Keratinocyte (primary cell): ENCODE measurements around the gene CNTNAP2. TPM values are rescaled to one million over a fixed set of nuclear protein-coding genes. Genes with fewer than 3 reads are reported as not detected.

Source experiments
- DNase-seq: peaks from one replicate; pipeline ENCODE4 v3.0.0-alpha.2; 2011; ENCODE audit warnings: low read depth, missing footprints, low spot score
- FAIRE-seq: peaks from 2 replicates; lab custom pipeline; 2011; peaks lifted over from hg19 to GRCh38; lab: Jason Lieb, UNC
- H2AFZ ChIP-seq: 2 replicates; pipeline ENCODE4 v1.6.0; 2012; ENCODE audit warnings: low read length, control low read depth, inconsistent platforms; ENCODE audit not compliant: control insufficient read depth
- H3K27ac ChIP-seq: 2 replicates; pipeline ENCODE4 v1.5.1; 2011; ENCODE audit warnings: low read length; ENCODE audit not compliant: control insufficient read depth, insufficient read depth
- H3K27me3 ChIP-seq: 3 replicates; pipeline ENCODE4 v1.6.0; 2011; ENCODE audit warnings: low read length; ENCODE audit not compliant: control insufficient read depth, insufficient read depth; ENCODE audit errors: extremely low read depth
- H3K36me3 ChIP-seq, 2 experiments: 2 replicates in 1 of 2; 3 replicates in 1 of 2; pipeline ENCODE4 v1.5.1; 2011; ENCODE audit warnings: low read length in 2 of 2, mild to moderate bottlenecking in 1 of 2; ENCODE audit not compliant: control insufficient read depth in 2 of 2, insufficient read depth in 2 of 2; ENCODE audit errors: extremely low read depth in 1 of 2
- H3K4me1 ChIP-seq: 3 replicates; pipeline ENCODE4 v1.5.1; 2011; ENCODE audit warnings: low read length; ENCODE audit not compliant: control insufficient read depth, insufficient read depth; ENCODE audit errors: extremely low read depth
- H3K4me2 ChIP-seq: 3 replicates; pipeline ENCODE4 v1.6.0; 2011; ENCODE audit warnings: low read depth, low read length; ENCODE audit not compliant: control insufficient read depth, insufficient read depth; ENCODE audit errors: extremely low read depth
- H3K4me3 ChIP-seq, 3 experiments: fragments of 200-600 bp in 1 of 3; sonication (generic) in 1 of 3; 2 replicates in 2 of 3; 3 replicates in 1 of 3; pipeline ENCODE4 v1.5.1; 2011 to 2016; ENCODE audit warnings: low read length in 3 of 3, mild to moderate bottlenecking in 3 of 3, control low read depth in 2 of 3, inconsistent platforms in 1 of 3, low read depth in 1 of 3, mixed read lengths in 1 of 3, mixed run types in 1 of 3, moderate library complexity in 1 of 3; ENCODE audit not compliant: control insufficient read depth in 2 of 3, insufficient read depth in 2 of 3; ENCODE audit errors: extremely low read depth in 1 of 3
- H3K79me2 ChIP-seq: 2 replicates; pipeline ENCODE4 v1.6.0; 2012; ENCODE audit warnings: low read length; ENCODE audit not compliant: control insufficient read depth, insufficient read depth
- H3K9ac ChIP-seq: 3 replicates; pipeline ENCODE4 v1.6.0; 2011; ENCODE audit warnings: low read length; ENCODE audit not compliant: control insufficient read depth, insufficient read depth; ENCODE audit errors: extremely low read depth
- H3K9me1 ChIP-seq: 3 replicates; pipeline ENCODE4 v1.6.0; 2011; ENCODE audit warnings: low read length; ENCODE audit not compliant: control insufficient read depth, insufficient read depth; ENCODE audit errors: extremely low read depth
- H3K9me3 ChIP-seq: 2 replicates; pipeline ENCODE4 v1.5.1; 2012; ENCODE audit warnings: low read depth, low read length; ENCODE audit not compliant: control insufficient read depth
- H4K20me1 ChIP-seq: 3 replicates; pipeline ENCODE4 v1.6.0; 2011; ENCODE audit warnings: low read length; ENCODE audit not compliant: control insufficient read depth, insufficient read depth; ENCODE audit errors: extremely low read depth
- EZH2 ChIP-seq: IDR thresholded peaks from one replicate; pipeline ENCODE4 v1.6.1; 2012; ENCODE audit warnings: inconsistent platforms, mild to moderate bottlenecking, low read length, moderate library complexity
- dilution Hi-C: fragments of 300-500 bp; cut with MboI; formaldehyde crosslinking; loops from one replicate; pipeline ENCODE4 v1.7.0; 2020; ENCODE audit warnings: low sequenced_read_pairs; ENCODE audit not compliant: extremely low pct_ligation_motif_present
- polyA plus RNA-seq, 5 experiments: library from polyadenylated mRNA; depleted of rRNA in 3 of 5; stranded (reverse) in 3 of 5; stranded (forward) in 1 of 5; unstranded in 1 of 5; fragments of >200 nt; gene quantifications; 1 replicate in 1 of 5; 2 replicates in 3 of 5; 3 replicates in 1 of 5; pipeline versions ENCODE4 v1.2.1 to v1.2.3, GENCODE V29; 2011 to 2012; ENCODE audit warnings: missing spikeins in 2 of 5, low read depth in 1 of 5, low replicate concordance in 1 of 5
- TF ChIP-seq, protein P1 (sequence below), 3 experiments: IDR thresholded peaks in 1 of 3; conservative IDR thresholded peaks in 1 of 3; optimal IDR thresholded peaks in 1 of 3; 2 replicates in 2 of 3; 3 replicates in 1 of 3; pipeline versions ENCODE3 to v1.5.1; 2011; ENCODE audit warnings: low read length in 3 of 3, mild to moderate bottlenecking in 3 of 3, moderate library complexity in 2 of 3, control low read depth in 1 of 3, inconsistent platforms in 1 of 3; ENCODE audit not compliant: insufficient read depth in 2 of 3; ENCODE audit errors: extremely low read depth in 1 of 3

The CNTNAP2 gene
- polyA plus RNA-seq, 1 donor (not counting 4 experiments of a cell fraction or from before 2014, with no cell fraction given), result 1.4 TPM

DNA sequence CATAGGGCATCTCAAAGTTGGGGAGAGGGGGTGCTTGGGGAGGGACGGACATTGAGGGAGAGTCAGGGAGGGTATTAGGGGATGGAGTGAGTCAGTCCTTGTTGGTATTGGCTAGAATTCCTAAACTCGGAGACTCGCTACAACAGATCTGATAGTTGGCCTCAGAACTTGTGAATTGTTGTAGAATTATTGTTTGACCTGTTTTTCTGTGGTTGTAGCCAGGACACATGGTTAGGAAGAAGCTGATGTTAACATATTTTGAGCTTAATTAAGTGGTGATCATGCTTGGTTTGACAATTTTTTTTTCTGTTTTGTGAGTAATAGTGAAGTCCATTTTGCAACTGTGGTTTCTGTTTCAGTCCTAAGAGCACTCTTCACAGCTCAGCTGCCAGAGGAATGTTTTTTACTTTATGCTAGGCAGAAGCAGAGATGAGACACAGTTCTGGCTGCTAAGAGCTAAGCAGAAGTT is 1283.7 kb downstream of the CNTNAP2 start:
- no peaks in the 10 kb centered on the region for H3K4me1 ChIP-seq
- H2AFZ ChIP-seq, result no peak overlapping the region
- H3K4me3 ChIP-seq, result no peak overlapping the region
- H4K20me1 ChIP-seq, result no peaks in the 10 kb centered on the region
- dilution Hi-C loops, result no loop called here
- H3K9ac ChIP-seq, result no peak overlapping the region
- no peak overlapping the region for H3K27ac ChIP-seq
- no peaks in the 10 kb centered on the region for H3K9me1 ChIP-seq
- no peaks in the 10 kb centered on the region for H3K79me2 ChIP-seq
- H3K36me3 ChIP-seq, result no peaks in the 10 kb centered on the region
- FAIRE-seq (no peak), DNase-seq (no peak)
- H3K9me3 ChIP-seq, result peaks cover 2% of the 10 kb centered on the region
- TF ChIP-seq, protein P1, sequence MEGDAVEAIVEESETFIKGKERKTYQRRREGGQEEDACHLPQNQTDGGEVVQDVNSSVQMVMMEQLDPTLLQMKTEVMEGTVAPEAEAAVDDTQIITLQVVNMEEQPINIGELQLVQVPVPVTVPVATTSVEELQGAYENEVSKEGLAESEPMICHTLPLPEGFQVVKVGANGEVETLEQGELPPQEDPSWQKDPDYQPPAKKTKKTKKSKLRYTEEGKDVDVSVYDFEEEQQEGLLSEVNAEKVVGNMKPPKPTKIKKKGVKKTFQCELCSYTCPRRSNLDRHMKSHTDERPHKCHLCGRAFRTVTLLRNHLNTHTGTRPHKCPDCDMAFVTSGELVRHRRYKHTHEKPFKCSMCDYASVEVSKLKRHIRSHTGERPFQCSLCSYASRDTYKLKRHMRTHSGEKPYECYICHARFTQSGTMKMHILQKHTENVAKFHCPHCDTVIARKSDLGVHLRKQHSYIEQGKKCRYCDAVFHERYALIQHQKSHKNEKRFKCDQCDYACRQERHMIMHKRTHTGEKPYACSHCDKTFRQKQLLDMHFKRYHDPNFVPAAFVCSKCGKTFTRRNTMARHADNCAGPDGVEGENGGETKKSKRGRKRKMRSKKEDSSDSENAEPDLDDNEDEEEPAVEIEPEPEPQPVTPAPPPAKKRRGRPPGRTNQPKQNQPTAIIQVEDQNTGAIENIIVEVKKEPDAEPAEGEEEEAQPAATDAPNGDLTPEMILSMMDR (optimal IDR thresholded peaks at IDR 0.05 in 1 of 3, IDR thresholded peaks at IDR 0.05 in 1 of 3, conservative IDR thresholded peaks at IDR 0.05 in 1 of 3; ENCODE audit: extremely low read depth in 1 of 3, insufficient read depth in 2 of 3, low read length in 3 of 3), result no peak
- TF ChIP-seq EZH2, result no peak
- no peaks in the 10 kb centered on the region for H3K27me3 ChIP-seq
- H3K4me2 ChIP-seq, result no peak overlapping the region

DNA sequence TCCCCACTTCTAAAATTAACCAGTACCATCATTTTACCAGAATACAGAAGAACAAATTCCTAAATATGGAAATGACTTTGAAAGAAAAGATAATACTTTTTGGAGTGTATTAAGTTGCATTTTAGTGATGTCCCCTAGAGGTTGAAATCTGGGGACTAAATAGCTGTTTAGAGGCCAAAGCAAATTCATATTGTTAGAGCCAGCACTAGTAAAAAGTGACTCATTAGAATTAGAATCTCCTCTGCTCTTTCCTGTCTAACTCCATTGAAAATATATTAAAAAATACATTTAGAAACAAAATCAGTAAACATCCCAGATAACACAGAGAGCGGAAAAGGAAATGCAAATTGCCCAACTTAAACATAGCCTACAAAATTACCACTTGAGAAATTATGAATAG is 1284.3 kb downstream of the CNTNAP2 start:
- dilution Hi-C loops, result no loop called here
- no peak overlapping the region for H3K27ac ChIP-seq
- H2AFZ ChIP-seq, result no peak overlapping the region
- TF ChIP-seq, protein P1 (optimal IDR thresholded peaks at IDR 0.05 in 1 of 3, IDR thresholded peaks at IDR 0.05 in 1 of 3, conservative IDR thresholded peaks at IDR 0.05 in 1 of 3; ENCODE audit: extremely low read depth in 1 of 3, insufficient read depth in 2 of 3, low read length in 3 of 3), result no peak
- no peak for TF ChIP-seq EZH2
- H3K4me2 ChIP-seq, result no peak overlapping the region
- H3K9me3 ChIP-seq, result peaks cover 2% of the 10 kb centered on the region
- H3K79me2 ChIP-seq, result no peaks in the 10 kb centered on the region
- no peaks in the 10 kb centered on the region for H3K27me3 ChIP-seq
- H3K9me1 ChIP-seq, result no peaks in the 10 kb centered on the region
- FAIRE-seq, result no peak
- H3K36me3 ChIP-seq, result no peaks in the 10 kb centered on the region
- no peak overlapping the region for H3K4me3 ChIP-seq
- H3K9ac ChIP-seq, result no peak overlapping the region
- no peaks in the 10 kb centered on the region for H3K4me1 ChIP-seq
- H4K20me1 ChIP-seq, result no peaks in the 10 kb centered on the region
- DNase-seq, result no peak
